Measurements from ENCODE around the gene AURKB.

AURKB gene

GRCh38 chr17:8161289-8162232, 48.8 kb downstream of the AURKB start:
- no peak for DNase-seq (ENCODE audit: low read depth)

GRCh38 chr17:8160741-8161221, 49.6 kb downstream of the AURKB start:
- no peak for DNase-seq (ENCODE audit: low read depth)

- DNase-seq (ENCODE audit: low read depth), result no peak
Observed at GRCh38 chr17:8160224-8160577, 50.2 kb downstream of the AURKB start.

- DNase-seq (ENCODE audit: low read depth), result no peak
Observed at GRCh38 chr17:8159459-8160223, 50.7 kb downstream of the AURKB start.

GRCh38 chr17:8159032-8159400, 51.4 kb downstream of the AURKB start:
- no peak for DNase-seq (ENCODE audit: low read depth)

- DNase-seq (ENCODE audit: low read depth), result peak; percentile 79
Observed at GRCh38 chr17:8158267-8159031, 51.9 kb downstream of the AURKB start.

- DNase-seq (ENCODE audit: low read depth), result peak; percentile 99
Observed at GRCh38 chr17:8156246-8156992, 54.0 kb downstream of the AURKB start.

- no peak for DNase-seq (ENCODE audit: low read depth)
Observed at GRCh38 chr17:8155996-8156245, 54.5 kb downstream of the AURKB start.

GRCh38 chr17:8155231-8155995, 55.0 kb downstream of the AURKB start:
- no peak for DNase-seq (ENCODE audit: low read depth)
